Fibroblast of mammary gland (primary cell): ENCODE measurements around the gene ULK4.

Experiments used
- DNase-seq: peaks from one replicate; pipeline ENCODE4 v3.0.0-alpha.2; 2010; ENCODE audit warnings: low read depth
- H3K4me3 ChIP-seq: 2 replicates; pipeline ENCODE4 v1.5.1; 2011; ENCODE audit warnings: low read depth, mild to moderate bottlenecking, low read length, moderate library complexity; ENCODE audit not compliant: control insufficient read depth
- CTCF ChIP-seq: conservative IDR thresholded peaks from 2 replicates; pipeline ENCODE4 v1.5.1; 2011; ENCODE audit warnings: low read depth, low read length, inconsistent platforms; ENCODE audit not compliant: control insufficient read depth, insufficient read depth

The ULK4 gene

GRCh38 chr3:41307065-41307464 is 654.8 kb downstream of the ULK4 start:
- no peak for DNase-seq
- no peak for TF ChIP-seq CTCF
- no peak overlapping the region for H3K4me3 ChIP-seq

GRCh38 chr3:41304593-41304992 is 657.3 kb downstream of the ULK4 start:
- H3K4me3 ChIP-seq, result no peak overlapping the region
- TF ChIP-seq CTCF, result no peak
- peak; percentile 43 for DNase-seq

- no peak for TF ChIP-seq CTCF
- no peak overlapping the region for H3K4me3 ChIP-seq
- DNase-seq, result no peak
Measured at GRCh38 chr3:41302295-41302694, 659.6 kb downstream of the ULK4 start.

- peak; percentile 47 for DNase-seq
- no peak for TF ChIP-seq CTCF
- H3K4me3 ChIP-seq, result no peak overlapping the region
Measured at GRCh38 chr3:41301548-41301947, 660.4 kb downstream of the ULK4 start.

GRCh38 chr3:41299036-41299435 is 662.9 kb downstream of the ULK4 start:
- no peak for DNase-seq
- TF ChIP-seq CTCF, result no peak
- H3K4me3 ChIP-seq, result no peak overlapping the region

GRCh38 chr3:41297750-41298149 is 664.2 kb downstream of the ULK4 start:
- no peak for DNase-seq
- no peak overlapping the region for H3K4me3 ChIP-seq
- no peak for TF ChIP-seq CTCF

- TF ChIP-seq CTCF, result no peak
- DNase-seq, result no peak
- no peak overlapping the region for H3K4me3 ChIP-seq
Measured at GRCh38 chr3:41296556-41296955, 665.3 kb downstream of the ULK4 start.
